Epithelial cell of esophagus (primary cell): Measurements from ENCODE around the gene GABBR1.

ENCODE experiments used
- DNase-seq: peaks from one replicate; pipeline ENCODE4 v3.0.0; 2010; ENCODE audit warnings: low read depth
- H3K4me3 ChIP-seq: 2 replicates; pipeline ENCODE4 v1.5.1; 2011; ENCODE audit warnings: mild to moderate bottlenecking, low read length, control low read depth
- TF ChIP-seq, protein P1 (sequence below): IDR thresholded peaks from 2 replicates; pipeline ENCODE4 v1.5.1; 2011; ENCODE audit warnings: low read depth, mild to moderate bottlenecking, low read length, control low read depth, inconsistent platforms; ENCODE audit not compliant: insufficient read depth; ENCODE audit errors: missing control alignments

The GABBR1 gene

GRCh38 chr6:29602564-29603361 lies 30.2 kb downstream of the GABBR1 start:
- no peak for DNase-seq
- no peak overlapping the region for H3K4me3 ChIP-seq
- TF ChIP-seq, protein P1, sequence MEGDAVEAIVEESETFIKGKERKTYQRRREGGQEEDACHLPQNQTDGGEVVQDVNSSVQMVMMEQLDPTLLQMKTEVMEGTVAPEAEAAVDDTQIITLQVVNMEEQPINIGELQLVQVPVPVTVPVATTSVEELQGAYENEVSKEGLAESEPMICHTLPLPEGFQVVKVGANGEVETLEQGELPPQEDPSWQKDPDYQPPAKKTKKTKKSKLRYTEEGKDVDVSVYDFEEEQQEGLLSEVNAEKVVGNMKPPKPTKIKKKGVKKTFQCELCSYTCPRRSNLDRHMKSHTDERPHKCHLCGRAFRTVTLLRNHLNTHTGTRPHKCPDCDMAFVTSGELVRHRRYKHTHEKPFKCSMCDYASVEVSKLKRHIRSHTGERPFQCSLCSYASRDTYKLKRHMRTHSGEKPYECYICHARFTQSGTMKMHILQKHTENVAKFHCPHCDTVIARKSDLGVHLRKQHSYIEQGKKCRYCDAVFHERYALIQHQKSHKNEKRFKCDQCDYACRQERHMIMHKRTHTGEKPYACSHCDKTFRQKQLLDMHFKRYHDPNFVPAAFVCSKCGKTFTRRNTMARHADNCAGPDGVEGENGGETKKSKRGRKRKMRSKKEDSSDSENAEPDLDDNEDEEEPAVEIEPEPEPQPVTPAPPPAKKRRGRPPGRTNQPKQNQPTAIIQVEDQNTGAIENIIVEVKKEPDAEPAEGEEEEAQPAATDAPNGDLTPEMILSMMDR = no peak

DNA sequence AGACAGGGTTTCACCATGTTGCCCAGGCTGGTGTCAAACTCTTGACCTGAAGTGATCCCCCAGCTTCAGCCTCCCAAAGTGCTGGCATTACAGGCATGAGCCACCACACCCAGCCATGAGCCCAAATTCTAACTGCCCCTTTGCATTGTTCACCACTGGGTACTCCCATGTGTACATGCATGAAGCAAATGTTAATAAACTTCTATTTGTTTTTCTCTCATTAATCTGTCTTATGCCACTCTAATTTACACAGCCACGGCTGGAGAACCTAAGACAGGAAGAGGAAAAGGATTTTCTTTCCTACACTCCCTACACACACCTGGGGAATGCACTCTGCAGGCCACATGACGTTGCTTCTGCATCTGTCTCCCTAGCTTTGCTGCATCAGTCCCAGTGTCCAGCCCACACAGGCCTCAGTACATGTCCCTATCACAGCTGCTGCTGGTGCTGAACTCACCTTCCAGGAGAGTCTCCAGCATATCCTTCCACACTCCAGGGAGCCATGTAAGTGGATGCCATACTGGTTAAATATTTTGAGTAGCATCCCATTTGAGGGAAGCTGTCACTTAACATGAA lies 34.7 kb downstream of the GABBR1 start:
- no peak overlapping the region for H3K4me3 ChIP-seq
- TF ChIP-seq, protein P1 = no peak
- DNase-seq = no peak

GRCh38 chr6:29597184-29597583 lies 35.8 kb downstream of the GABBR1 start:
- TF ChIP-seq, protein P1 = no peak
- DNase-seq = no peak
- no peak overlapping the region for H3K4me3 ChIP-seq

DNA sequence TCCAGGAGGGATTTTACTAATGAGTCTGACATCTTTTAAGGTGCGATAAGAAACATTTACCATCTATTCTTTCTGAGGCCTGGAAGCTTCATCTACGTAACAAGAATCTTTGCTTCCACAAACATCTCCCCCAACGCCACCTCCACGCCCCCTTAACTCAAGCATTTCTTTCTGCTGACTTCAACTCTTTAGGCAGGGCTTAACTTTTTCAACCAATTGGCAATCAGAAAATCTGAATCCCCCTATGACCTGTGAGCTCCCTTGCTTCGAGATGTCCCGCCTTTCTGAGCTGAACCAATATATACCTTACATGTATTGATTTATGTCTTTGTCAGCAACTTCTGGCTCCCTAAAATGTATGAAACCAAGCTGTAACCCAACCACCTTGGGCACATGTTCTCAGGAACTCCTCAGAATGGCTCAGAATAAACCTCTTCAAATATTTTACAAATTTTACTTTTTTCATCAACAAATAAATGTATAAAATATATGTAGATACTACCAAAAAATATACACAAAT lies 36.5 kb downstream of the GABBR1 start:
- TF ChIP-seq, protein P1 = no peak
- no peak overlapping the region for H3K4me3 ChIP-seq
- DNase-seq = no peak

DNA sequence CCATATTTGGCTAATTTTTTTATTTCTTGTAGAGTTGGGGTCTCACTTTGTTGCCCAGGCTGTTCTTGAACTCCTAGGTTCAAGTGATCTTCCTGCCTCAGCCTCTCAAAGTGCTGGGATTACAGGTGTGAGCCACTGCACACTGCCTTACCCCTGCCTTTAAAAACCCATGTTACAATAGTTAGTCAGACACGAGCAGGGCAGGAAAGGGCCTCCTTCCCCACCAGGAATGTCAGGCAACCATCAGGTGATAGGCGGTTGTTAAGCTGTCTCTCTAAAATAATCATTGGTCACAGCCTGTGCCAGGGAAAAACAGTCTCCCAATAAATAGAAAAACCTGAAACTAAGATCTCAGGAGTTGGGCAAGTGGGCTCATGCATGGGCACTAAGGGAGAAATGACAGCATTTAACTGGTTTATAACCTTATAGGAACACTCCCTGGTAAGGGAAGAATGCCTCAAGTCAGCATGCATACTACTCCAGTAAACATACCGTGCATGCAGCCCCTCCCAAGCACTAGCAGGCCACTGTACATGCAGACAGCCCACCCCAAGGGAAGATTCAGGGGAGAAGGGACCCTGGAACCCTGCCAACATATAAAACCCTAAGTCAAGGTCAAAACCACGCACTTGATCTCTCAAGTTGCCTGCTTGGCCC lies 39.7 kb downstream of the GABBR1 start:
- DNase-seq = no peak
- no peak overlapping the region for H3K4me3 ChIP-seq

DNA sequence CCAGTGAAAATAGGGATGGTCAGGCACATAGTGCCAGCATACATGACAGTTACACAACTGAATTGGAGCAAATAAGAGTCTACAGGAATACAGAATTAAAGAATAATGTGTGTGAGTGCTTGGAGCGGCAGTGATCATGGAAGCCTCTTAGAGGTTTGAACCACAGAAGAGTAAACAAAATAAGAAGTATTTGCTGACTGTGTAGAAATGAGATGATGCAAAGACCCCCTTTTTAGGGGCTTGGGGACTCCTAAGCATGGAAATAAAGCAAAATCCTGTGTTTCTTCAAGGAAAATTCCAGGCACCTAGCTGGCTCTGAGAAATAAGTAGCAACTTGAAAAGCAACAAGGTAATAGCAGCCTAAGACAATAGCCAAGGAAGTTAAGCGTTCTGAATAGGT lies 41.3 kb downstream of the GABBR1 start:
- H3K4me3 ChIP-seq = no peak overlapping the region
- DNase-seq = no peak
- TF ChIP-seq, protein P1 = no peak

More for the DNA sequence above, 39.7 kb downstream of the GABBR1 start:
- TF ChIP-seq, protein P1 = no peak
